ENCODE results near the gene SHE.
A peak's percentile ranks its signal among the peaks of the same experiment; 100 is the strongest.

The SHE gene

GRCh38 chr1:154476791-154477190, 25.4 kb downstream of the SHE start:
- DNase-seq = no peak

DNA sequence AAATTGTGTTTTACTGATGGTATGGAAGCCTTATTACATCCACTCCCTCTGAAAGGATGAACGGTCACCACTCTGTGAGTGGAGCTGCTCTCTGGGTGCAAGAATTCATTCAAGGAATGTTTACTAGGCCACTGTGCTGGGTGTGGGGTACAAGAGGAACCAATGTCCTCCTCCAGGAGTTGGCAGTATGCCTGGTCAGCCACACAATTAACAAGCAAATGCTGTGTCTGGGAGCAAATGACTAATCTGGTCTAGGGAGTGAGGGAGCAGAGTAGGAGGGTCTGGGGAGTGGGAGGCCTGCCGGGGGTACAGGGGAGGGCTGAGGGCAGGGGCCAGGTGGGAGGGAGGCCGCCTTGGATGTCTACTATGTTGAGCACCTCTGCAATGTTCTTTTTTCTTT, 27.4 kb downstream of the SHE start:
- DNase-seq = no peak

- no peak for DNase-seq
Measured at GRCh38 chr1:154471304-154471703, 30.9 kb downstream of the SHE start.

GRCh38 chr1:154469844-154470560, 32.2 kb downstream of the SHE start:
- DNase-seq = no peak

DNA sequence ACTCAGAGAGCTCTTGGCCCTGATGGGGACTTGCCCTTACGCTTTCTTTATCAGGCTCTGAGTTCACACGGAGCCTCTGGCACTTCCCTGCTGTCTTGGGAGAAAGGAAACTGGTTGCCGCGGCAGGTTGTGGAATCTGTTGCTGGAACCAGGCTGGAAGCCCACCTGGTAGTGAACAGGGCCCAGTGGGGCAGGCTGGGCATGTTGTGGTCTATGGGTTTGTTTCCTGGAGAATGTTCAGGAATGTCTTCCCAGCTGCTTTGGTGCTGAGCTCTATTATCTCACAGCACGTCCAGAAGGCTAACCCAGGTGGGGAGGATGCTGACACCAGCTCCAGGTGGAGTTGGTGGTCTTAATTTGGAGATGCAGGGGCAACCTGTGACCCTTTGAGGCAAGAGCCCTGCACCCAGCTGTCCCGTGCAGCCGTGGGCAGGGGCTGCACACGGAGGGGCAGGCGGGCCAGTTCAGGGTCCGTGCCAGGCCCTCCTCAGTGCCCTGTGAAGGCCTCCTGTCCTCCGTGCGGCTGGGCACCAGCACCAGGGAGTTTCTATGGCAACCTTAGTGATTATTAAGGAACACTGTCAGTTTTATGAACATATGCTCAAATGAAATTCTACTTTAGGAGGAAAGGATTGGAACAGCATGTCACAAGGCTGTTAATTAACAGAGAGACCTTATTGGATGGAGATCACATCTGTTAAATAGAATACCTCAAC, 33.5 kb downstream of the SHE start:
- no peak for DNase-seq

GRCh38 chr1:154467434-154468102, 34.6 kb downstream of the SHE start:
- peak; percentile 45 for DNase-seq

DNA sequence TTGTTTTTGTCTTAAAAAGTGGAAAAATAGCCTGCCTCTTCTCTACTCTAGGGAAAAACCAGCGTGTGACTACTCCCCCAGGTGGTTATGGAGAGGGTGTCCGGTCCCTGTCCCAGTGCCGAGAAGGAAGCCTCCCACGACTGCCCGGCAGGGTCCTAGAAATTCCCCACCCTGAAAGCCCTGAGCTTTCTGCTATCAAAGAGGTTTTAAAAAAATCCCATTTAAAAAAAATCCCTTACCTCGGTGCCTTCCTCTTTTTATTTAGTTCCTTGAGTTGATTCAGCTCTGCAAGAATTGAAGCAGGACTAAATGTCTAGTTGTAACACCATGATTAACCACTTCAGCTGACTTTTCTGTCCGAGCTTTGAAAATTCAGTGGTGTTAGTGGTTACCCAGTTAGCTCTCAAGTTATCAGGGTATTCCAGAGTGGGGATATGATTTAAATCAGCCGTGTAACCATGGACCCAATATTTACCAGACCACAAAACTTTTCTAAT, 35.2 kb downstream of the SHE start:
- DNase-seq = peak; percentile 32

GRCh38 chr1:154466206-154466605, 36.0 kb downstream of the SHE start:
- DNase-seq = peak; percentile 20

DNA sequence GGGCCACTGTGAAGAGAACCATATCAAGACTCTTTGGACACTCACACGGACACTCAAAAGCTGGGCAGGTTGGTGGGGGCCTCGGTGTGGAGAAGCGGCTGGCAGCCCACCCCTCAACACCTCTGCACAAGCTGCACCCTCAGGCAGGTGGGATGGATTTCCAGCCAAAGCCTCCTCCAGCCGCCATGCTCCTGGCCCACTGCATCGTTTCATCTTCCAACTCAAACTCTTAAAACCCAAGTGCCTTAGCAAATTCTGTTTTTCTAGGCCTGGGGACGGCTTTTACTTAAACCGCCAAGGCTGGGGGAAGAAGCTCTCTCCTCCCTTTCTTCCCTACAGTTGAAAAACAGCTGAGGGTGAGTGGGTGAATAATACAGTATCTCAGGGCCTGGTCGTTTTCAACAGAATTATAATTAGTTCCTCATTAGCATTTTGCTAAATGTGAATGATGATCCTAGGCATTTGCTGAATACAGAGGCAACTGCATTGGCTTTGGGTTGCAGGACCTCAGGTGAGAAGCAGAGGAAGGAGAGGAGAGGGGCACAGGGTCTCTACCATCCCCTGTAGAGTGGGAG, 36.5 kb downstream of the SHE start:
- no peak for DNase-seq

DNA sequence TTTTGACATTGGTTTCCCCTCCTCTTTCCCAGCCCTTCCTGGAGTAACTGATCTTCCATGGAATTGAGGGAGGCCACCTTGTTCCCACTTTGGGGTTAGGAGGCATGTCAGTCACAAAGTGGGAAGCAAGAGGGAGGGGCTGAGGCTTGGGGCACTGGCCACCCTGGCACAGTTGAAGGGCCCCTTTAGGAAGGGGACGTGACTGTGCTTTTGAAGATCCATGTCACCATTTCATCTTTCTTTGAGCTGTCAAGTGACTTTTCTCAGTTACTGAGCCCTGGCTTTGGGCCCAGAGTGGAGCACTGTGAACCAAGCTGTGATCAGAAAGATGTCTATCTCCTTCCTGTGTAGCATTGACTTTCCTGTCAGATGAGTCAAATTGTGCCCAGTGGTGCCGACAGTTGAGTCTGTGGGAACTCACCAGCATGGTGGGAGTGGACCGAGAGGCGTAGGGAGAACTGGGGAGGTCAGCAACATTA, 38.7 kb downstream of the SHE start:
- DNase-seq = peak; percentile 79

DNA sequence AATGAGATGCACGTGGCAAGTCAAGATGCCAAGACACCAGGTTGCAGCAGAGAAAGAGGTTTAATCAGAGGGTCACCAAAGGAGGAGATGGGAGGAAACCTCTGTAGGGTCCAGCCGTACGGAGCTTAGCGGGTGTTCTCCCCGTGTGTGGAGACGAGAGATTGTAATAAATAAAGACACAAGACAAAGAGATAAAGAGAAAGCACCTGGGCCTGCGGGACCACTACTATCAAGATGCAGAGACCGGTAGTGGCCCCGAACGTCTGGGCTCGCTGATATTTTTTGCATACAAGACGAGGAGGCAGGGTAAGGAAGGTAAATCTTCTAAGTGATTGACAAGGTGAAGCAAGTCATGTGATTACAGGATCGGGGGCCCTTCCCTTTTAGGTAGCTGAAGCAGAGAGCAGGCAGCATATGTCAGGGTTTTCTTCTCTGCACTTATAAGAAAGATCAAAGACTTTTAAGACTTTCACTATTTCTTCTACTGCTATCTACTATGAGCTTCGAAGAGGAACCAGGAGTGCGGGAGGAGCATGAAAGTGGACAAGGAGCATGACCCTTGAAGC, 41.4 kb downstream of the SHE start:
- no peak for DNase-seq

DNA sequence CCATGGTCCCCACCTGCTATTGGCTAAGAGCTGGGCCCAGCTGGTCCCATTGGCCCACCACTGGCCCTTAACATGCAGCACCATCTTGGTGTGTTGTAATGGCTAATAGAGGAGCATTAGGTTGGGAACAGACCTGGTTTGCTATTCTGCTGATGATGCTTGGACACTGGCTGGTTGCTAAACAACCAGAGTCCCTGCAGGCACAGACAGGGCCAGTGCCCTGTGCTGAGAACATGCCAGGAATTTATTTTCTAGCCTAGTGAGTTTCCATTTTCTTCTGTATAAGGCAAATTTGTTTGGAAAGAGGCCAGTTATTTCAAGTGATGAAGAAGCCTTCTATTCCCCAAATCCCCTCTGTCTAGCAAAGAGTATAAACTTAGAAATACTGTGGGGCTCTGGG, 43.1 kb downstream of the SHE start:
- DNase-seq = no peak

GRCh38 chr1:154456631-154457030, 45.6 kb downstream of the SHE start:
- DNase-seq = no peak

DNA sequence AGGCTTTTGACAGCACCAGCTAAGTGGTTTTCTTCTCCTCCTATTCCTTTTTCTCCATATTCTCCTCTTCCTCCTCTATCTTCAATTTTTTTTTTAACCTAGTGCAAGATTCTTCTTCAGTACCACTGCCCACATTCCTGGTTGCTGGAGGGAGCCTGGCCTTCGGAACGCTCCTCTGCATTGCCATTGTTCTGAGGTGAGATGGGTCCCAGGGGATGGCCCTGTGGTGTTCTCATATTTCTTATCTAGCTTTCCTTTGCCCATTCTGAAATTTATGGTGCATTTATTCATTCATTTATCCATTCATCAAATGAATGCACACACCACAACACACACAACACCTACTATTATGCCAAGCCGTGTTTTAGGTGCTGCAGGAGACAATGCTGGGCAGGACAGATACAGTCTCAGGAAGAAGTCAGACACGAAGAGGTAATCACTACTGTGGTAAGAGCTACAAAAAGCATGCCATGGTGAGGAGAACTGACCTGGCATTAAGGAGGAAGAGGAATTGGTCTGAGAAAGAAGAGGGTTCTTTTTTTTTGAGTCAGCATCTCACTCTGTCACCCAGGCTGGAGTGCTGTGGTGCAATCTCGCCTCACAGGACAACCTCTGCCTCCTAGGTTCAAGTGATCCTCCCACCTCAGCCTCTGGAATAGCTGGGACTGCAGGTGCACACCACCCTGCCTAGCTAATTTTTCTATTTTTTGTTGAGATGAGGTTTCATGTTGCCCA, 47.7 kb downstream of the SHE start:
- DNase-seq = no peak

DNA sequence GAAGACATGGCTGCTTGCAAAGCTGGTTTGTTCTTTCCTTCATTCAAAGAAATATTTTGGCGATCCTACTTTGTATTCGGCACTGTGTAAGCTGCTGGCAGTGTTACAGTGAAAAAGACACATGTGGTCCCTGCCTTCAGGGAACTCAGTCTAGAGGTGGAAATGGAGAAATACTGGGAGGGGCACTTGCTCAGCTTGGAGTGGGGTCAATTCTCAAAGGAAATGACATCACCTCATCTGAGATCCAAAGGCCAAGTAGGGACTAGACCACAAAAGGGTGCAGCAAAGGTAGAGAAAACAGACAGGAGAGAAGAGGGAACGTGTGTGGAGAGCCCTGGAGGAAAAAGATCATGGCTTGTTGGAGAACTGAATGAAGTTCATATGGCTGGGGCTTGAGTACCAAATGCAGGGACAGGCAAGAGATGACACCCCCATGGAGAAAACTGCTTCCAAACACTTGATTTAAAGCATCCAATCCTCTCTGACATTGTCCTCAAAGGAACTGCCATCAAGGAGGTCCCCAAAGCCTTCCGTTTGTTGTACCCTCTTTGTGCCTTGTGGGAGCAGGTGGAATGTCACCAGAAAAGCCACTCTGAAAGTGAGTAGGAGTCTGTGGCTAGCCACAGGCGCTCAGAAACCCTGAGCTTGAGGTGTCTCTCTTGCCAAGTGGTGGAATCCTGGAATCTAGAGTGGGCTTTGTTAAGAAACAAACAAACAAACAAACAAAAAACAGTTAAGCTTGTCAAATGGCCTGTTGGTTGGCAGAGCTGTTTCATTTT, 48.4 kb downstream of the SHE start:
- no peak for DNase-seq

- DNase-seq = no peak
Measured at GRCh38 chr1:154453161-154453560, 49.1 kb downstream of the SHE start.

DNA sequence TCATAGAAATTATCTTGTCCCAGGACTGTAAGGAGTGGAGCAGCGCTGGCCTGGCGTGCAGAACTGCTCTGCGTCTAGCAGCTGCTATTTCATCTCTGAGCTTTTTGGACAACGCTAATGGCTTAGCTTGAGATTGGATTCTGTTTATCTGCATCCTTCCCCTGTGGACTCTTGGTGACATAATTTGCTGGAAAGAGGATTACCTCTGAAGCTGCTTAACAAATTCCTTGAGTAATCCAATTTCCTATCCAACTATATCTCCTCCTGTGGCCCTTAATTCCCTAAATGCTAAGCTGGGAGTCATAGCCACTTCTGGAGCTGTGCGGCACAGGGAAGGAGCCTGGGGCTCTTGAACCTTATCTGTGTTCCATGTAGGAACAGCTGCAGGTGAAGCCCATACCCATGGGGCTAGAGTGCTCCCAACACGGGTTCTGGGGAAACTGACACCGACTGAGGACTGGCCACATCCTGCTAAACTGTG, 53.8 kb downstream of the SHE start:
- DNase-seq = no peak

DNA sequence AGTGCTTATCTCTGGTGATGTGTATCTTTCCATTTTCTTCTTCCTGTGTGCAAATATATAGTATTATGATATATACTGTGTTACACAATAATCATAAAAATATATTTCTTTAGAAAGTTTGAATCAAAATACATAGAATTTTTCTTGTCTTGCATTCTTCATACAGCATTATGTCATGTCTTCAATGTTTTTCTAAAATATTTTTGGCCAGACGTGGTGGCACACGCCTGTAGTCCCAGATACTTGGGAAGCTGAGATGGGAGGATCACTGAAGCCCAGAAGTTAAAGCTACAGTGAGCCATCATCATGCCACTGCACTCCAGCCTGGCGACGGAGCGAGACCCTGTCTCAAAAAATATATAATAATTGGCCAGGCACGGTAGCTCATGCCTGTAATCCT, 55.4 kb downstream of the SHE start:
- DNase-seq = no peak

- DNase-seq = no peak
Measured at GRCh38 chr1:154446292-154446691, 55.9 kb downstream of the SHE start.

DNA sequence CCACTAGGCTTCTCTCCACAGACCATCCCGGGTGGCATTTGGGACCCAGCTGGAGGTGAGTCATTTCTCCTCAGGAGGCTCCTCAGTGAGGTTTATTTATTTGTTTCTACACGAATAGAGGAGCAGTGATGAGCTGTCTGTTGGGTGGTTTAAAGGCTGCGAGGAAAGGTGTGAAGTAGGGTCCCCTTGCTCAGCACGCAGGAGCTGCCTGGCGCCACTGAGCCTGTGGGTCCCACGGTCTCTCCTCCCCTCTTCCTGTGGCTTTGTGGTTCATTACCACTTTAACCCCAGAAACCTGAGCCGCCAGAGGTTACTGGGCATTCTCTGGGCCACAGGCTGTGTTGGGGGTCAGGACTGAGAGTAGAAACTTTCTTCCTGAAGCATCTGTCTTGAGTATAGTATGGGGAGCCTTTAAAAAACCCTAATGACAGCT, 57.2 kb downstream of the SHE start:
- DNase-seq = peak; percentile 53

All from CD4-positive, alpha-beta T cell treated with Interleukin-17A for 1 hour (primary cell).